Ishikawa (cell line): ENCODE data around the gene ASIC3.

Experiments
- CEBPB ChIP-seq: IDR thresholded peaks from 2 replicates; pipeline ENCODE4 v1.6.1; 2012
- EGR1 ChIP-seq: IDR thresholded peaks from 2 replicates; pipeline ENCODE4 v1.6.1; 2012
- EP300 ChIP-seq: IDR thresholded peaks from 2 replicates; pipeline ENCODE4 v1.6.1; 2012; ENCODE audit warnings: borderline replicate concordance
- RAD21 ChIP-seq: IDR thresholded peaks from 2 replicates; pipeline ENCODE4 v1.6.1; 2012; ENCODE audit warnings: low read depth
- TCF12 ChIP-seq: IDR thresholded peaks from 2 replicates; pipeline ENCODE4 v1.6.1; 2012; ENCODE audit warnings: low read depth
- TF ChIP-seq, protein P1 (sequence below): IDR thresholded peaks from 2 replicates; pipeline ENCODE4 v1.6.1; 2012; ENCODE audit warnings: low read depth, mild to moderate bottlenecking

DNA sequence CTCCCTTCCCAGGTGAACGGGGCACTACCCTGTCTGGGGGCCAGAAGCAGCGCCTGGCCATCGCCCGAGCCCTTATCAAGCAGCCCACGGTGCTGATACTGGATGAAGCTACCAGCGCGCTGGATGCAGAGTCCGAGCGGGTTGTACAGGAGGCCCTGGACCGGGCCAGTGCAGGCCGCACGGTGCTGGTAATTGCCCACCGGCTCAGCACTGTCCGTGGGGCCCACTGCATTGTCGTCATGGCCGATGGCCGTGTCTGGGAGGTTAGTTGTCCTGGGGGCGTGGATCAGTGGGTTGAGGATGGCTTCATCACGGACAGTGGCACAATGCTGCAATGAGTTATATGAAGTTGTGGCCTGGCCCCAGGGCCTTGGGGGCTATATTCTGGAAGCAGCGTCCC, 4.4 kb upstream of the ASIC3 start:
- TF ChIP-seq RAD21: no peak
- TF ChIP-seq EP300: no peak
- no peak for TF ChIP-seq CEBPB
- TF ChIP-seq, protein P1, sequence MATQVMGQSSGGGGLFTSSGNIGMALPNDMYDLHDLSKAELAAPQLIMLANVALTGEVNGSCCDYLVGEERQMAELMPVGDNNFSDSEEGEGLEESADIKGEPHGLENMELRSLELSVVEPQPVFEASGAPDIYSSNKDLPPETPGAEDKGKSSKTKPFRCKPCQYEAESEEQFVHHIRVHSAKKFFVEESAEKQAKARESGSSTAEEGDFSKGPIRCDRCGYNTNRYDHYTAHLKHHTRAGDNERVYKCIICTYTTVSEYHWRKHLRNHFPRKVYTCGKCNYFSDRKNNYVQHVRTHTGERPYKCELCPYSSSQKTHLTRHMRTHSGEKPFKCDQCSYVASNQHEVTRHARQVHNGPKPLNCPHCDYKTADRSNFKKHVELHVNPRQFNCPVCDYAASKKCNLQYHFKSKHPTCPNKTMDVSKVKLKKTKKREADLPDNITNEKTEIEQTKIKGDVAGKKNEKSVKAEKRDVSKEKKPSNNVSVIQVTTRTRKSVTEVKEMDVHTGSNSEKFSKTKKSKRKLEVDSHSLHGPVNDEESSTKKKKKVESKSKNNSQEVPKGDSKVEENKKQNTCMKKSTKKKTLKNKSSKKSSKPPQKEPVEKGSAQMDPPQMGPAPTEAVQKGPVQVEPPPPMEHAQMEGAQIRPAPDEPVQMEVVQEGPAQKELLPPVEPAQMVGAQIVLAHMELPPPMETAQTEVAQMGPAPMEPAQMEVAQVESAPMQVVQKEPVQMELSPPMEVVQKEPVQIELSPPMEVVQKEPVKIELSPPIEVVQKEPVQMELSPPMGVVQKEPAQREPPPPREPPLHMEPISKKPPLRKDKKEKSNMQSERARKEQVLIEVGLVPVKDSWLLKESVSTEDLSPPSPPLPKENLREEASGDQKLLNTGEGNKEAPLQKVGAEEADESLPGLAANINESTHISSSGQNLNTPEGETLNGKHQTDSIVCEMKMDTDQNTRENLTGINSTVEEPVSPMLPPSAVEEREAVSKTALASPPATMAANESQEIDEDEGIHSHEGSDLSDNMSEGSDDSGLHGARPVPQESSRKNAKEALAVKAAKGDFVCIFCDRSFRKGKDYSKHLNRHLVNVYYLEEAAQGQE: no peak
- no peak for TF ChIP-seq TCF12
- TF ChIP-seq EGR1: no peak
